GM21737 (cell line): ENCODE results near the gene FTCD.
"Not testable (repeated sequence)": the region's sequence is repeated elsewhere in the genome, so short reads cannot be mapped to it uniquely, and the experiment has no call there.

Experiments used
- ATAC-seq: cut with Tn5 transposase; IDR thresholded peaks from one replicate; pipeline ENCODE4 v1.9.1; 2021; ENCODE audit warnings: mild to moderate bottlenecking, moderate library complexity; ENCODE audit not compliant: unreplicated experiment

The FTCD gene

DNA sequence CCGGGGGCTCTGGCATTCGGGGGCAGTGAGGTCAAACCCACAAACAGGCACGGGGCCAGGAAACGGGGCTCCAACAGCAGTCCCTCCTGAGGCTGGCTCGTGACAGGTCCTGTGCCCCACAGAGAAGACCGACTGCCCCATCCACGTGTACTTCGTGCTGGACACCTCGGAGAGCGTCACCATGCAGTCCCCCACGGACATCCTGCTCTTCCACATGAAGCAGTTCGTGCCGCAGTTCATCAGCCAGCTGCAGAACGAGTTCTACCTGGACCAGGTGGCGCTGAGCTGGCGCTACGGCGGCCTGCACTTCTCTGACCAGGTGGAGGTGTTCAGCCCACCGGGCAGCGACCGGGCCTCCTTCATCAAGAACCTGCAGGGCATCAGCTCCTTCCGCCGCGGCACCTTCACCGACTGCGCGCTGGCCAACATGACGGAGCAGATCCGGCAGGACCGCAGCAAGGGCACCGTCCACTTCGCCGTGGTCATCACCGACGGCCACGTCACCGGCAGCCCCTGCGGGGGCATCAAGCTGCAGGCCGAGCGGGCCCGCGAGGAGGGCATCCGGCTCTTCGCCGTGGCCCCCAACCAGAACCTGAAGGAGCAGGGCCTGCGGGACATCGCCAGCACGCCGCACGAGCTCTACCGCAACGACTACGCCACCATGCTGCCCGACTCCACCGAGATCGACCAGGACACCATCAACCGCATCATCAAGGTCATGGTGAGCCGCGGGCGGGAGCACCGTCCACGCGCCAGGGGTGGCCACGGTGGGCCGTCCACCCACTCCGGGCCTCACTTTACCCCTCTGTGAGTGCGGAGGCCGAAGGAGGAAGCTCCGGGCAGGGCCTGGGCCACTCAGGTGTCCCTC is 43.3 kb downstream of the FTCD start:
- ATAC-seq: no peak

DNA sequence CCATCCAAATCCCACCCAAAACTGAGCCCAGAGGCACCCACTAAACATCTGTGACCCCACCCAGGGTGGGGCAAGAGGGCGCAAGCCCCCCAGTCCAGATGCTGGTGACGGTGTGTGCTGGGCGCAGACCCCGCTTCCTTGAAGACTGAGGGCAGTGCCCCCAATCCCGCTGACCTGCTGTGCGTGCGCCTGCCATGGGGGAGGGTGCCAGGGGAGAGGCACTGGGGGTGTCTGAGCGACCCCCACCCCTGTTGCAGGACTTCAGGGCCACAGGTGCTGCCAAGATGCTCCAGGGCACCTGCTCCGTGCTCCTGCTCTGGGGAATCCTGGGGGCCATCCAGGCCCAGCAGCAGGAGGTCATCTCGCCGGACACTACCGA is 44.2 kb downstream of the FTCD start:
- ATAC-seq: no peak

DNA sequence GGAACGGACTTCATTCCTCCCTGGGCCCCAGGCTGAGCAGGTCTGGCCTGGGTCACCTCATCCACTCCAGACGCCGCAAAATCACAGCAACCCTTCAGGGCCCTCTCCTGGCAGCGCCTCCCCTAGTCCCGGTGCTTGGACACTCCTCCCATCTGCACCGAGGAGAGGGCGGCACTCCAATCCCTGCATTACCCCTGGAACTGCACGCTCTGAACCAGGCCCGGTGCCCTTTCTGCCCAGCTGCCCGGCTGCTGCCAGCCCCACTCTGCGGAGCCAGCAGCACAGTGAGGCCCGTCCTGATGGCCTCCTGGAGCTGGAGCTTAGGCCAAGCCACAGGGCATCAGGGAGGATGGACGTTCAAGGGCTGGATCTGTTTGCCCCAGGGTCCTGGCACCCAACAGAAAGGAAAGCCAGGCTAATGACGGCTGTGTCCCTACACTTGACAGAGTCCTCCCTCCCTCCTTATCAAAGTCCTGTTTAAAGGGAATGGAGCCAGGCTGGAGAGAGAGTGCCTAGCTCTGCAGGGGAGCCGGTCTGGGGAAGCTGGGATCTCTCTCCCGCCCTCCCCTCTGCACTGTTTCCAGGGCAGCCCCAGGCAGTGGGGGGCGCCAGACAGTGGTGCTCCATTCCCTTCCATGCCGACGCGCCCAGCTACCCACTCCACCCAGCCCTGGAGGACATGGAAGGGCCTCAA is 44.7 kb downstream of the FTCD start:
- ATAC-seq: no peak

DNA sequence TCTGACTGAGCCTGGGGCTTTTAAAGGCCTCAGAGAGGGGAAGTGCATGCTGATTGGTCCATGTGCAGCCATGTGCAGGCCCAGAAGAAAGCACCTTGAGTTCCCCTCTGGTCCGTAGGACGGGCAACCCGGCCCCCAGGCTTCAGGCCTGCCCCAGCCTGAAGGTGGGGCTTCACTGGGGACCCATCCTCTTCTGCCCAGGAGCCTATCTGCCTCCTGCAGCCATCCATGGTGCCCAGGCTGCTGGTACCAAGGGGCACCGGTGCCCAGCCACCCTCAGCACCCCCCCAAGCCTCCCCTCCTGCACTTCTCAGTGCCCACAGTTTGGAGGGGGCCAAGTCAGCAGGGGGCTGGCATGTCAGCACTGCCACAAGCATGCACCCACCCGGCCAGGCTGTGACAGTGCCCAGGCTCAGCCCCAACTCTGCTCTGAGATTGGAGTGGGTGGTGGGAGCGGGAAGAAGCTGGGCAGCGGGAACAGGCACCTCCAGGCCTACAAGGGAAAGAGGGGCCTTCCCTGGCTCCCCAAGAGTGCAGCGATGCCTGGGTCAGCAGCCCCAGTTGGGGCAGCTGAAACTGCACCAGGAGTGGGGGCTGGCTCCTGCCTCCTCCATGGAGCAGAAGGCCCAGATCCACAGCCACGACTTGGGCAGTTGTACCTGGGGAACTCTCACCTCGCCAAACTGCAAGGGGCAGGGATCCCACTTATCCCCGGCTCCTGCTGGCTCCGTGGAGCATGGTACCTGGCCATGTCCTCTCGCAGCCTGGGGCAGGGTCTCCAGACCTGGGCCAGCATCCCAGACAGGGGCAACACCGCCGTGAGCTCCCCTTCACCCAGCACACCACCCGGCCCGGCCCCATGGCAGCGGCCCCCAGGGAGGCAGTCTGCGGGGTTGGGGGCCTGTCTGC is 45.8 kb downstream of the FTCD start:
- ATAC-seq: no peak

- no peak for ATAC-seq
Measured at GRCh38 chr21:46108827-46109312, 46.5 kb downstream of the FTCD start.

DNA sequence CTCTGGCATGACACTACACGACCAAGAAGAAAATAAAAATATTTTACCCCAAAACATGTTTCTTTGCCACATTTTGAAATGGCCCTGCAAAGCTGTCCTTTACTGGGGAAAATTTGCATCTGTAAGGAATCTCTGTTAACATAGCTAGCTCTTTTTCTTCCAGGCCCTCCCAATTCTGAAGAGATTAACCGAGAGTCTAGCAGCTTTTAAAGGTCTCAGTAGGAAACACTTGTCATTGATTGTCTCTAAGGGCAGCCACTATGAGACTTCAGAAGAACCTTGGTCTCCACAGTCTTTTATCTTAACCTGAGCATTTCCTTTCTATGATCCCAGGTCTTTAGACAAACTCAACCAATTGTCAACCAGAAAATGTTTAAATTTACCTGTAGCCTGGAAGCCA is 48.0 kb downstream of the FTCD start:
- not testable (repeated sequence) for ATAC-seq

GRCh38 chr21:46104104-46104503 is 51.3 kb downstream of the FTCD start:
- no peak for ATAC-seq

DNA sequence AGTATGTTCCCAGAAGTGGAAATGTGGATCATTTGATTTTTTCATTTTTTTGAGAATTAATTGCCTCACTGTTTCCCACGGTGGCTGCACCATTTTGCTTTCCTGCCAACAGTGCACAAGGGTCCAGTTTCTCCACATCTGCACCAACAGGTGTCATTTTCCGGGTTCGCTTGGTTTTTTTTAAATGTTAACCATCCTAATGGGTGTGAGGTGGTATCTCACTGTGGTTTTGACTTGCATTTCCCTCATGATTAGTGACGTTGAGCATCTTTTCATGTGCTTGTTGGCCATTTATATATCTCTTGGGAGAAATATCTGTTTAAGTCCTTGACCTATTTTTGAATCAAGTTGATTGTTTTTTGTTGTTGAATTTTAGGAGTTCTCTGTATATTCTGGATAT is 54.5 kb downstream of the FTCD start:
- no peak for ATAC-seq

DNA sequence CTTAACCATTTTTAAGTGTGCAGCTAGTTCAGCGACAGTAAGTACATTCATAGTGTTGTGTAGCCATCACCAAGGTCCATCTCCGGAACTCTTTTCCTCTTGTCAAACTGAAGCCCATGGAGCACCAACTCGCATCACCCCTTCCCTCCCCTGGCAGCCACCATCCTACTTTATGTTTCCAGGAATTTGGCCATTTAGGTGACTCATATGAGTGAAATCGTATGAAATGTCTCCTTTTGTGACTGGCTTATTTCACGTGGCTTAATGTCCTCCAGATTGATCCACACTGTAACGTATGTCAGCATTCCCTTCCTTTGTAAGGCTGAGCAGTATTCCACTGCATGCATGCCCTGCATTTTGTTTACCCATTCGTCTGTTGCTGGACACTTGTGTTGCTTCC is 55.0 kb downstream of the FTCD start:
- ATAC-seq: no peak

- no peak for ATAC-seq
Measured at GRCh38 chr21:46100020-46100419, 55.4 kb downstream of the FTCD start.

GRCh38 chr21:46099476-46099875 is 55.9 kb downstream of the FTCD start:
- ATAC-seq: no peak

DNA sequence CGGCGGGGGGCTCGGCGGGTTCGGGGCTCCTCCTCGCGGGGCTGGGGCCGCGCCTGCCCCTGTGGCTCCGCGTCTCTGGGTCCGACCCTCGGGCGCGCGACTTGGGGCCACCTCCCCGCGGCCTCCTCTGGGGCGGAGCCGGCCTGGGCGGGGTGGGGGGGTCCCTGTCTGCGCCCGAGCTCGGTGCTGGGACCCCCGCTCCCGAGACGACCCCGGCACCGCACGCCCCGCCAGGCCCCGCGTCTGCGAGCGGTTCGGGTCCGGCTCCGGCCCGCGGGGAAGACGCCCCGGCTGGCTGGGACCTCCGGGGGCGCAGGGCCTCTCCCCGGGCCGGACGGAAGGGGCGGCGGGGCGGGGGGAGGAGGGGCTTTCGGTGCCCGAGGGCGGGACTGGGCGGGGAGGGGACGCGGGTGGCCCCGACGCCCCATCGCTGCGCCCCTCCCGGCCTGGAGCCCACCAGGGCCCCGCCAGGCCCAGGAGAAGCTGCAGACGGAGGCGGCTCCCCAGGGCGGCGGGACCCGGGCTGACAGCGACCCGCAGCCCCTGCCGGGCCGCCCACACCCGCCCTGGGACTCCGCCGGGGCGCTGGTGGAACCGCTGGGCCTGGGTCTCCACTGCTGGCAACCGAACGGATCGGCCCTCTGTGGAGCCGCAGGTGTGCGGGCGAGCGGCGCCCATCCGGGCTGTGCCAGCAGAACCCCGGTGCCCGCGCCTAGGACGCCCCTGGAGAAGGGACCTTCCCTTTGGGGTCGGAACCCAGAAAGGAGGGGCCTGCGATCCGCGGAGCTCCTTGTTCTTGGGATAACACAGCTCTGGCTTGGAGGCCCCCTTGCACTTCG is 56.9 kb downstream of the FTCD start:
- ATAC-seq: no peak

- ATAC-seq: no peak
Measured at GRCh38 chr21:46097336-46098293, 57.8 kb downstream of the FTCD start, which contains the start of gene COL6A2. Gene COL6A2 (plus strand): TSS chr21:46098112.

DNA sequence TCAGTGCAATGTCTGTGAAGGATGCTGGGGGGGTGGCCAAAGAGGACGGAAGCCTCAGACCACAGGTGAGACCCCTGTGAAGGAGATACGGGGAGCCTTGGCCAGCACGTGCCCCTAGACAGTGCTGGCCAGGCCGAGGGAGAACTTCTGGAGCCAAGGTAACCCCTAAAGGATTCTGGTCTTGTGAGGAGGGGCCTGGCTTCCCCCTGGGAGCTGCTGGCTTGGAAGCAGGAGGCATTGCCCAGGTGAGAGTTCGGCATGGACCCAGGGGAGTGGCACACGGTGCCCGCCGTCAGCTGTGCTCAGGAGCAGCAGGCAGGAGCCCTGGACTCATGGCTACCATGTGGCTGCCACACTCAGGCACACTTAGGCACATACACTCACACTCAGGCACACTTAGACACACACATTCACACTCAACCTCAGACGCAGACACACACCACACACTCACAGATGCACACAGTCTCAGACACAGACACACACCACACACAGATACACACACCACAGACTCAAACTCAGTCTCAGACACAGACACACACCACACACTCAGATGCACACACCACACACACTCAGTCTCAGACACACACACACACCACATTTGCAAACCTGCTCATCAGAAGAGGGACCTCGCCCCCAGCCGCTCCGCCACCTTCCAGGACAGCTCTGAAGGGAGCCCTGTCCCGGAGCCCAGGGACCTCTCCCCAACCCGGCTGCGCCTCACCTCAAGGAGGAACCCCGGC is 58.6 kb downstream of the FTCD start:
- ATAC-seq: no peak

DNA sequence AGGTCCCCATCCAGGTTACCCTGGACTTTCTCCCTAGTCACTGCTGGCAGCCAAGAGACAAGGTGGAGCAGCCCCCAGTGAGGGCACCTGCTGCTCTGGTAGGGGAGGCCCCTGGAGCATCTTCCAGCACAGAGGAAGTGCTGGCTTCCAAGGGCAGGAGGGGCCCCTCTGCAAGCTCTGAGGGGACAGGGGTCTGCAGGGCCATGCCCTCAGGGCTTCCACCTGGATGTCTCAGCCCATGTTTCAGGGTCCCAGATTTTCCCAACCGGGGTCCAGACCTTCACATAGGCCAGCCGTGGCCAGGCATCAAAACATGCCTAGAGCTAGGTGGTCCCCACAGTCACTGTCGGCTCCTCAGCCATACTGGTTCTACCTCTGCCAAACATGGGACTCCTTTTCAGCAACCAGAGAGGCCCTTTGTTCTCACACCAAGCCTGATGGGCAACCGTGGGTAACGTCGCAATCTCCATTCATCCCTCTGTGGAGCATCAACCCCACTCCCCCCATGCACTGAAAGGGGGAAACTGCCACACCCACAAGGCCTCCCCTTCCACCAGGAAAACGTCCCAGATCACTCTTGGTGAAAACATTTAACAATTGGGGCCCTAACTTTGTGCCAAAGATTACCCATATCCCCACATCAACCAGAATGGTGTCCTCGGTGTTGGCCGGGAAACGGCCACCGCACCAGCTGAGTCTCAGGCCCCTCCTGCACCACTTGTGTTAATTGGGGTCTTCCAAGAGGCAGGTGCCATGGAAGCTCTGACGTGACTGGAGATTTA is 59.4 kb downstream of the FTCD start:
- no peak for ATAC-seq

DNA sequence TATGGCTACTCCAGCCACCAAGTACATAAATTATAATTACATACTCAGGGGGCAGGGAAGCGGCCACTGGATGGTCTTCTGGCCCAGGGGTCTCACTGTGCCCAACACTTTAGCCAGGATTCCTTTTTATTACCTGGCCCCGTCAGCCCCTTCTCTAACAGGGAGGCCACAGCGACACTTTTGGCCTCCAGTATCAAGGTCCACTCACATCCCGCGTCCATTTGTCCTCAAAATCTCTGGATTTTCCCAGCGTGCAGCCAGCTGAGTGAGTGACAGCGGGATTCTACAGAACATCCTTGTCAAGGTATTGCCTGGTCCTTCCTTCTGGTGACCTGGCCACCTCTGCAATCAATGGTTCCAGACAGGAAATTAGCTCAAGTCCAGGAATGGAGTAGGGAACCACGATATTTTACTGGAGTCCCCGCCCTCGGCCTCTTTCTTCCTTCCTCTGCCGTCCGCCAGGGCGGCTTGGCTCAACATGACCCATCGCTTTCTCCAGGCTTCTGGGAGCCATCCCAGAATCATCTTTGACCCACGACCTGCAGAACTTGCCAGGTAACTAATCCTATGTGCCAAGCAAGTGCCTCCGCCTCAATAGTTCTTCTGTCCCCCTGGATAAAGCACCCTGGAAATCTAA is 60.2 kb downstream of the FTCD start:
- ATAC-seq: no peak

- no peak for ATAC-seq
Measured at GRCh38 chr21:46094401-46095082, 60.8 kb downstream of the FTCD start.
